Measurements from ENCODE around the gene YWHAE. TPM values are rescaled to one million over a fixed set of nuclear protein-coding genes. Genes with fewer than 3 reads are reported as not detected.

The YWHAE gene
- total and polyA plus RNA-seq, 2 donors: 160 to 264 TPM

DNA sequence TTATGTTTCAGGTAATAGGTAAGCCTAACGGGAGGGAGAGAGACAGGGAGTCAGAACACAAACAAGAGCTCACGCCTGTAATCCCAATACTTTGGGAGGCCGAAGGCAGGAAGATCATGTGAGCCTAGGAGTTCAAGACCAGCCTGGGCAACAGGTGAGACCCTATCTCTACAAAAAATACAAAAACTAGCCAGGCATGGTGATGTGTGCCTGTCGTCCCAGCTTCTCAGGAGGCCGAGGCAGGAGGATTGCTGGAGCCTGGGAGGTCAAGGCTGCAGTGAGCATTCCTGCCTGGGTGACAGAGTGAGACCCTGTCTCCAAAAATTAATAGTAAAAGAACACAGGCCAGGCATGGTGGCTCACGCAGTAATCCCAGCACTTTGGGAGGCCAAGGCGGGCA is 27.4 kb downstream of the YWHAE start:
- Histone ChIP-seq H3K4me1 (ENCODE audit: control insufficient read depth in 2 of 2, insufficient read depth in 2 of 2, low read length in 2 of 2) (peaks cover 10 to 21% of the 10 kb centered on the region in 2 donors), H3K9me3 (ENCODE audit: control insufficient read depth in 2 of 2, insufficient read depth in 1 of 2, low read length in 1 of 2) (no peaks in the 10 kb centered on the region), H3K4me3 (ENCODE audit: low read length in 2 of 2) (no peak overlapping the region), H3K27ac (ENCODE audit: low read depth in 1 of 2, low read length in 1 of 2) (no peak overlapping the region), H3K27me3 (ENCODE audit: control insufficient read depth in 2 of 2, insufficient read depth in 1 of 2, low read length in 1 of 2) (no peaks in the 10 kb centered on the region), H3K36me3 (ENCODE audit: control insufficient read depth in 2 of 2, insufficient read depth in 2 of 2, low read length in 1 of 2) (peaks cover 16 to 40% of the 10 kb centered on the region in 2 donors)
- 97% methylated on average over 7 of the region's 7 CpGs for WGBS
- no peak for DNase-seq (ENCODE audit: low read depth in 6 of 9, low spot score in 9 of 9)

GRCh38 chr17:1371893-1372590 is 28.0 kb downstream of the YWHAE start:
- no peaks in the 10 kb centered on the region for H3K27me3 ChIP-seq (ENCODE audit: control insufficient read depth in 2 of 2, insufficient read depth in 1 of 2, low read length in 1 of 2)
- H3K4me3 ChIP-seq (ENCODE audit: low read length in 2 of 2): no peak overlapping the region
- peaks cover 5 to 15% of the 10 kb centered on the region in 2 donors for H3K4me1 ChIP-seq (ENCODE audit: control insufficient read depth in 2 of 2, insufficient read depth in 2 of 2, low read length in 2 of 2)
- H3K27ac ChIP-seq (ENCODE audit: low read depth in 1 of 2, low read length in 1 of 2): no peak overlapping the region
- no peak for DNase-seq (ENCODE audit: low read depth in 6 of 9, low spot score in 9 of 9)
- peaks cover 16 to 41% of the 10 kb centered on the region in 2 donors for H3K36me3 ChIP-seq (ENCODE audit: control insufficient read depth in 2 of 2, insufficient read depth in 2 of 2, low read length in 1 of 2)
- WGBS: 98% methylated on average over 17 of the region's 17 CpGs
- no peaks in the 10 kb centered on the region for H3K9me3 ChIP-seq (ENCODE audit: control insufficient read depth in 2 of 2, insufficient read depth in 1 of 2, low read length in 1 of 2)

DNA sequence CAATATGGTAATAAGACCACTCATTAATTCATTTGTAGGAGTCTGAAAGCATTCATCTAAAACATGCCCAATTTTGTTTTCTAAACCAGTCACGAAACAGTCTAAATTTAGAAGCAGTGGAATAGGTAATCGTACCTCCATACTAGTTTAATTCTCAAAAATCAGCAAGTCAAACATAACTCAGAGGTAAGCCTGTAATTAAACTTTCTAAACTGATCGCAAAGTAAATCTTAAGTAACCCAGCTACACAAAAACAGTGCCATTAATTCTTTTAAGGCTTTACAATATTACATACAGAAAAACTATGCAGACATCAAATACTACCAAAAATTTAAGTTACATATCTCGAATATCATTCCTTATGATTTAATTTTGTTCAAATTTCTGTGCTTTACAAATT is 31.4 kb downstream of the YWHAE start:
- Histone ChIP-seq H3K27ac (ENCODE audit: low read depth in 1 of 2, low read length in 1 of 2) (no peak overlapping the region), H3K36me3 (ENCODE audit: control insufficient read depth in 2 of 2, insufficient read depth in 2 of 2, low read length in 1 of 2) (peaks cover 16 to 29% of the 10 kb centered on the region in 2 donors), H3K9me3 (ENCODE audit: control insufficient read depth in 2 of 2, insufficient read depth in 1 of 2, low read length in 1 of 2) (no peaks in the 10 kb centered on the region), H3K27me3 (ENCODE audit: control insufficient read depth in 2 of 2, insufficient read depth in 1 of 2, low read length in 1 of 2) (no peaks in the 10 kb centered on the region), H3K4me1 (ENCODE audit: control insufficient read depth in 2 of 2, insufficient read depth in 2 of 2, low read length in 2 of 2) (peaks cover 2 to 3% of the 10 kb centered on the region in 2 donors), H3K4me3 (ENCODE audit: low read length in 2 of 2) (no peak overlapping the region)
- no peak for DNase-seq (ENCODE audit: low read depth in 6 of 9, low spot score in 9 of 9)
- WGBS: 99% methylated on average over 4 of the region's 4 CpGs

- H3K4me3 ChIP-seq (ENCODE audit: low read length in 2 of 2): no peak overlapping the region
- no peaks in the 10 kb centered on the region for H3K9me3 ChIP-seq (ENCODE audit: control insufficient read depth in 2 of 2, insufficient read depth in 1 of 2, low read length in 1 of 2)
- H3K4me1 ChIP-seq (ENCODE audit: control insufficient read depth in 2 of 2, insufficient read depth in 2 of 2, low read length in 2 of 2): peaks cover 3 to 6% of the 10 kb centered on the region in 2 donors
- 77% methylated on average over 5 of the region's 5 CpGs for WGBS
- peaks cover 11 to 35% of the 10 kb centered on the region in 2 donors for H3K36me3 ChIP-seq (ENCODE audit: control insufficient read depth in 2 of 2, insufficient read depth in 2 of 2, low read length in 1 of 2)
- H3K27ac ChIP-seq (ENCODE audit: low read depth in 1 of 2, low read length in 1 of 2): no peak overlapping the region
- DNase-seq (ENCODE audit: low read depth in 6 of 9, low spot score in 9 of 9): no peak
- no peaks in the 10 kb centered on the region for H3K27me3 ChIP-seq (ENCODE audit: control insufficient read depth in 2 of 2, insufficient read depth in 1 of 2, low read length in 1 of 2)
Measured at GRCh38 chr17:1367351-1367745, 32.7 kb downstream of the YWHAE start.

- Histone ChIP-seq H3K4me3 (ENCODE audit: low read length in 2 of 2) (no peak overlapping the region), H3K27ac (ENCODE audit: low read depth in 1 of 2, low read length in 1 of 2) (no peak overlapping the region), H3K36me3 (ENCODE audit: control insufficient read depth in 2 of 2, insufficient read depth in 2 of 2, low read length in 1 of 2) (peaks cover 11 to 39% of the 10 kb centered on the region in 2 donors), H3K4me1 (ENCODE audit: control insufficient read depth in 2 of 2, insufficient read depth in 2 of 2, low read length in 2 of 2) (peaks cover 3 to 9% of the 10 kb centered on the region in 2 donors), H3K9me3 (ENCODE audit: control insufficient read depth in 2 of 2, insufficient read depth in 1 of 2, low read length in 1 of 2) (no peaks in the 10 kb centered on the region), H3K27me3 (ENCODE audit: control insufficient read depth in 2 of 2, insufficient read depth in 1 of 2, low read length in 1 of 2) (no peaks in the 10 kb centered on the region)
- 97% methylated on average over 7 of the region's 7 CpGs for WGBS
- DNase-seq (ENCODE audit: low read depth in 6 of 9, low spot score in 9 of 9): no peak
Measured at GRCh38 chr17:1366234-1366633, 33.8 kb downstream of the YWHAE start.

GRCh38 chr17:1365445-1366039 is 34.5 kb downstream of the YWHAE start:
- DNase-seq (ENCODE audit: low read depth in 6 of 9, low spot score in 9 of 9): peak; percentile 38 to 88 (median 68)
- Histone ChIP-seq H3K27me3 (ENCODE audit: control insufficient read depth in 2 of 2, insufficient read depth in 1 of 2, low read length in 1 of 2) (no peaks in the 10 kb centered on the region), H3K9me3 (ENCODE audit: control insufficient read depth in 2 of 2, insufficient read depth in 1 of 2, low read length in 1 of 2) (no peaks in the 10 kb centered on the region), H3K4me3 (ENCODE audit: low read length in 2 of 2) (no peak overlapping the region), H3K4me1 (ENCODE audit: control insufficient read depth in 2 of 2, insufficient read depth in 2 of 2, low read length in 2 of 2) (peaks cover 3 to 9% of the 10 kb centered on the region in 2 donors), H3K27ac (ENCODE audit: low read depth in 1 of 2, low read length in 1 of 2) (peak overlapping the region in 1 of 2 donors; percentile 25), H3K36me3 (ENCODE audit: control insufficient read depth in 2 of 2, insufficient read depth in 2 of 2, low read length in 1 of 2) (peaks cover 11 to 44% of the 10 kb centered on the region in 2 donors)
- 27% methylated on average over 11 of the region's 11 CpGs for WGBS

GRCh38 chr17:1362964-1363363 is 37.1 kb downstream of the YWHAE start:
- Histone ChIP-seq H3K27me3 (ENCODE audit: control insufficient read depth in 2 of 2, insufficient read depth in 1 of 2, low read length in 1 of 2) (no peaks in the 10 kb centered on the region), H3K36me3 (ENCODE audit: control insufficient read depth in 2 of 2, insufficient read depth in 2 of 2, low read length in 1 of 2) (peaks cover 26 to 66% of the 10 kb centered on the region in 2 donors), H3K4me1 (ENCODE audit: control insufficient read depth in 2 of 2, insufficient read depth in 2 of 2, low read length in 2 of 2) (peaks cover 3 to 7% of the 10 kb centered on the region in 2 donors), H3K9me3 (ENCODE audit: control insufficient read depth in 2 of 2, insufficient read depth in 1 of 2, low read length in 1 of 2) (no peaks in the 10 kb centered on the region), H3K27ac (ENCODE audit: low read depth in 1 of 2, low read length in 1 of 2) (no peak overlapping the region), H3K4me3 (ENCODE audit: low read length in 2 of 2) (no peak overlapping the region)
- WGBS: 47% methylated on average over 3 of the region's 3 CpGs
- no peak for DNase-seq (ENCODE audit: low read depth in 6 of 9, low spot score in 9 of 9)

- Histone ChIP-seq H3K36me3 (ENCODE audit: control insufficient read depth in 2 of 2, insufficient read depth in 2 of 2, low read length in 1 of 2) (peaks cover 27 to 67% of the 10 kb centered on the region in 2 donors), H3K27me3 (ENCODE audit: control insufficient read depth in 2 of 2, insufficient read depth in 1 of 2, low read length in 1 of 2) (no peaks in the 10 kb centered on the region), H3K9me3 (ENCODE audit: control insufficient read depth in 2 of 2, insufficient read depth in 1 of 2, low read length in 1 of 2) (no peaks in the 10 kb centered on the region), H3K27ac (ENCODE audit: low read depth in 1 of 2, low read length in 1 of 2) (no peak overlapping the region), H3K4me1 (ENCODE audit: control insufficient read depth in 2 of 2, insufficient read depth in 2 of 2, low read length in 2 of 2) (peaks cover 3 to 7% of the 10 kb centered on the region in 2 donors), H3K4me3 (ENCODE audit: low read length in 2 of 2) (no peak overlapping the region)
- DNase-seq (ENCODE audit: low read depth in 6 of 9, low spot score in 9 of 9): peak in 1 of 9 donors; percentile 21
- WGBS: 55% methylated on average over 10 of the region's 10 CpGs
Measured at GRCh38 chr17:1362065-1362848, 37.8 kb downstream of the YWHAE start.

GRCh38 chr17:1360975-1361374 is 39.0 kb downstream of the YWHAE start:
- WGBS: 51% methylated on average over 12 of the region's 12 CpGs
- H3K4me3 ChIP-seq (ENCODE audit: low read length in 2 of 2): no peak overlapping the region
- no peaks in the 10 kb centered on the region for H3K27me3 ChIP-seq (ENCODE audit: control insufficient read depth in 2 of 2, insufficient read depth in 1 of 2, low read length in 1 of 2)
- H3K4me1 ChIP-seq (ENCODE audit: control insufficient read depth in 2 of 2, insufficient read depth in 2 of 2, low read length in 2 of 2): peaks cover 3 to 7% of the 10 kb centered on the region in 2 donors
- peak overlapping the region in 1 of 2 donors; percentile 25 for H3K27ac ChIP-seq (ENCODE audit: low read depth in 1 of 2, low read length in 1 of 2)
- no peak for DNase-seq (ENCODE audit: low read depth in 6 of 9, low spot score in 9 of 9)
- H3K36me3 ChIP-seq (ENCODE audit: control insufficient read depth in 2 of 2, insufficient read depth in 2 of 2, low read length in 1 of 2): peaks cover 34 to 75% of the 10 kb centered on the region in 2 donors
- H3K9me3 ChIP-seq (ENCODE audit: control insufficient read depth in 2 of 2, insufficient read depth in 1 of 2, low read length in 1 of 2): no peaks in the 10 kb centered on the region
